Inflammatory macrophage treated with lipopolysaccharide for 1 hour (primary cell): ENCODE results near the gene COL8A1.
A peak's percentile ranks its signal among the peaks of the same experiment; 100 is the strongest.

Experiments used
- DNase-seq, 2 donors: peaks; one replicate each; pipeline ENCODE4 v3.0.0-alpha.2; 2020 to 2022

The COL8A1 gene

GRCh38 chr3:99640214-99640851 lies 1.9 kb downstream of the COL8A1 start:
- no peak for DNase-seq

- DNase-seq, result no peak
Measured at GRCh38 chr3:99641480-99641879, 3.1 kb downstream of the COL8A1 start.

DNA sequence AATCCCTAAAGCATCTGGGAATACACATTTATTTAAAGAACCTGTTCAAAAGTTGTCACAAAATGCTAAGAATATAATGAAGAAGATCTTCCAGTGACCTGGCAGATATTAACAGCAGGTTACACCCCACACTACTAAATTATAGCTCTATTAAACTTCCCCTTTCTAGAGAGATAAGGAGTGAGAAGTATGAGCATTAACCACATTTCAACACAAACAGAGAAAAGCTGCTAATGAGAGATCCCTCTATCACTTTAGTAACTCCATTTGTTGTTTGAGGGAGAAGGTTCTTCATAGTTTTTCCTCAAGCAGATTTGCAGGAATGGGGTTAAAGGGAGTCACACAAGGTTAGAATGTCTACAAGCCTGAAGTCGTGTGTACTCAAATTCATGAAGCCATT lies 3.6 kb downstream of the COL8A1 start:
- no peak for DNase-seq

GRCh38 chr3:99644017-99644416 lies 5.6 kb downstream of the COL8A1 start:
- DNase-seq, result no peak

- no peak for DNase-seq
Measured at GRCh38 chr3:99644746-99645145, 6.4 kb downstream of the COL8A1 start.

- DNase-seq, result peak in 1 of 2 donors; percentile 4
Measured at GRCh38 chr3:99645277-99646106, 7.1 kb downstream of the COL8A1 start.

- DNase-seq, result no peak
Measured at GRCh38 chr3:99646107-99646435, 7.7 kb downstream of the COL8A1 start.

DNA sequence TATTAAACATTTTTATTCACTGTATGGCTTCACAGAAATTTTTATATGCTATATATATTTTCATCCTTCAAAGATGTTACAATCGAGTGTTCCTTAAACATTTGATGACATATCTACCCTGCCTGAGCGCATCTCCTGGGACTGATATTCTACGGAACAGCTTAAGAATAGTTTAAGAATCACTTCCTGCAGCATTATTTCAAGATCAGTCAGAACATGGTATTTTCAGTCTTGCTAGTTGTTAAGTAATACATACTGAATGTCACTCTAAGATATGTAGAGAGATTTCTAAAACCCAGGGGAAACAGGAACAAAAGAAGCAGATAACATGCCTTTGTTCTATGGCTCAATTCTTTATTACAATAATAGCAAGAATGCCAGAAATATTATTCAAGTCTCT lies 8.7 kb downstream of the COL8A1 start:
- no peak for DNase-seq

DNA sequence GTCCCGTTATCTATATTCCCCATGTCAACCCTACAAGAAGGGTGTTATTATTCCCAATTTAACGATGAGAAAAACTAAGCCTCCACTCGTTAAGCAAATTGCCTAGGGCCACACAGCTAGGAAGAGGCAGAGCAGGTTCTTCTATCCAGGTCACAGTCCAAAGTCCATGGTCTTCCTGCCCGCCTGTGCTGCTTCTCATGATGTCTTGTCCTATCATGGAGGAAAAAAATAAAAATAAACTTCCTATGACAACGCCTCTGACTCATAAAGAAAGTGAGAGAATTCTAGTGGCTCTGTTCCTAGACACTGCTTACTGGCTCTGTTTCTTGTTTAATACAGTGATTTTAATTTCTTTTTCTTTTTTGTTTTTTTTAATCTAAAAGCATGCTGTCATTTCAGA lies 9.7 kb downstream of the COL8A1 start:
- DNase-seq, result no peak

DNA sequence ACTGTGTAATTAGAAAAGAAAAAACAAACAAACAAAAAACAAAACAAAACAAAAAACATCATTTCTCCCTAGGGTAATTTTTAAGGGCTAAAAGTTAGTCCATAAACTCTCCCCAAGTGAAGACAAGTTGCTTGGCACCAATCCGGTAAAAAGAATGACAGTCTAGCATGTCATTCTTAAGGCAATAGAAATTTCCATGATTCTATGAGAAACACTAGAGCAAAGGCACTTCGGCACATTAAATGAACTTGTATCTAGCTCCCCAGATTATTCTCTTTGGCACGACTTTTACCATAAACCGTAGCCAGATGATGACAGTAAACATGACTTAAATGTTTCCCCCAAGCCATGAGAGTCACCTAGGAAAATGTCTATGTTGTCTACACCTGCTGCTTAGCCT lies 10.1 kb downstream of the COL8A1 start:
- no peak for DNase-seq

- DNase-seq, result no peak
Measured at GRCh38 chr3:99651531-99651930, 13.1 kb downstream of the COL8A1 start.

DNA sequence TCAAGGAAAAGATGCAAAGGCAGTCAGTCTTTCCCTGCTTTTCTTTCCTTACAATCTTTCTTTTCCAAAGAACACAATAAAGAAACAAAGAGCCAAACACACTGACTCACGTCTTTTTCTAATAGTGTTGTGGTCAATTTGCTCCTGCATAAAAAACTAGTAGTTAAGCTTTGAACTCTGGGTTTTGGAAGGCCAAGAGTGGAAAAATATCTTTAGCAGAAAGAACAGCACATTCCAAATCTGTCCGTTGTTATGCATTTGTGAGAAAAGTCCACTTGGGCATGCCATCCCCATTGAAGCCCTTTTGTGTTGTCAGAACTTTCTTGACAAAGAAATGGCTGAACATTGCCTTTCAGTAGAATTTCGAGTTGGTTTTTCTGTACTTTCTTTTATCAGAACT lies 18.2 kb downstream of the COL8A1 start:
- DNase-seq, result no peak

- no peak for DNase-seq
Measured at GRCh38 chr3:99658274-99658673, 19.9 kb downstream of the COL8A1 start.

- no peak for DNase-seq
Measured at GRCh38 chr3:99659032-99659431, 20.6 kb downstream of the COL8A1 start.

DNA sequence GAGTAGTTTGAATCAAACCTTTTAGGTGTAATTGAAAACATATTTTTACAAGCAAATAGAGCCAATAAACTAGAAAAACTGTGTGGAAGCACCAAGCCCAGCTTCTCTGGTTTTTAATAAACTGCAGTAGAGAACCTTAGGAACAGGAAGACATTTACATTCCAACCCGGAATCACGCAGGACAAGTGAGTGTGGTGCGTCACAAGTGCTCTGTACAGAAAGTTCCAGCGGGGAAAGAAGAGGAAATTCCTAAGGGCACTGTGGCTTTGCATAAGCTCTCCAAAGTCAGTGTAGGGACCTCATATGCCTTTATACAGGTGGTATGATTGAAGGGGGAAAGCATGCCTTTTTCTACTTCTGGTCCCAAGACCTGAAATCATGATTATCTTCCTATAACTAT lies 21.6 kb downstream of the COL8A1 start:
- DNase-seq, result no peak

GRCh38 chr3:99662838-99663570 lies 24.6 kb downstream of the COL8A1 start:
- DNase-seq, result no peak

GRCh38 chr3:99663977-99664376 lies 25.6 kb downstream of the COL8A1 start:
- no peak for DNase-seq

DNA sequence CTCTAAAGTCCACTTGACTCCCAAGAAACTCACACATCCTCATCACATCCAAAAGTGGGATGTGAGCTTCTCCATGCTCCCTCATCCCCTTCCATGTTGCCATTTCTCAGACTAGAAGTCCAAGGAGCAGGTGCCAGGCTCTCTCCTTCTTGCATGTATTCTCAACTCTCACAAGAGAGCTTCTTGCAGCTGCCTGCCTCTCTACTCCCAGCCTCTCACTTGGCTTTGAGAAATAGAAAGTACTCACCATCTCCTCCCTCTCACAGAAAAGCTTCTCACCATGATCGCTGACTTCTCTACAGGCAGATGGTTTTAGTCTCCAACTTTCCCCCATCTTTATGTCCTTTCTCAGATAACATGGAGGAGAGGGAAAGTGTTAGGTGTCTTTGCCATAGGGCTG lies 26.6 kb downstream of the COL8A1 start:
- DNase-seq, result no peak

DNA sequence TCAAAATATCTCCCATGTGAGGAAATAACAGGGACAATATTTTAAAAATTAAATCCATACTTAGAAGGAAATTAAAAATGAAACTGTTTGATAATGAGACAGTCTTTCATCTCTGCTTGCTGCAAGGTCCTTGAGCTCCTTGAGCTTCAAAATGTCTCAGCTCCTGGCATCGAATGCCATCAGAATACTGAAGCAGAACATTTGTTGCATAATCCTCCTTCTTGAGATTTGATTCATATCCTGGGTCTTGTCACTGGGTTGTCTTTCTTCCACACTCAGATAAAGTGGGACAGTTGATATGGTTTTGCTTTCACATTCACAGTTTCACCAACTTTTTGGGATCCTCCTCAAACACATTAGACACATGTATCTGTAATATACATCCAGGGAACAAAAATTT lies 27.8 kb downstream of the COL8A1 start:
- DNase-seq, result no peak

DNA sequence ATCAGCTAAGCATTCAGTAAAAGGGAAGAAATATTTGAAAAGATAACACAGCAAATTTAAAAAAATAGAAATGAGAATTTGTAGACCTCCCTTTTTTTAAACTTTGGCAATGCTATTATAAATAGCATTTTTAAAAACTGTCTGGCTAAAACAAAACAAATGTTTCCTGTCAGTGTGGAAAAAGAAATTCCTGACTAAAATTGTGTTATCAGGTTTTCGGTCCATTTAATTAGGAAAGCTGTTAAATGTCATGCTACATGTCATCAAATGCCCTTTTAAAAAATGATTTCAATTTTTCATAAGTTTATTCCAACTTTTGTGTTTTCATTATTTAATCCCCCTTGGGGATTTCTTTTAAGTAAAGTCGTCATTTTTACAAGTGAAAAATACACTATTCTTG lies 29.6 kb downstream of the COL8A1 start:
- DNase-seq, result no peak

- DNase-seq, result no peak
Measured at GRCh38 chr3:99669879-99670555, 31.6 kb downstream of the COL8A1 start.

DNA sequence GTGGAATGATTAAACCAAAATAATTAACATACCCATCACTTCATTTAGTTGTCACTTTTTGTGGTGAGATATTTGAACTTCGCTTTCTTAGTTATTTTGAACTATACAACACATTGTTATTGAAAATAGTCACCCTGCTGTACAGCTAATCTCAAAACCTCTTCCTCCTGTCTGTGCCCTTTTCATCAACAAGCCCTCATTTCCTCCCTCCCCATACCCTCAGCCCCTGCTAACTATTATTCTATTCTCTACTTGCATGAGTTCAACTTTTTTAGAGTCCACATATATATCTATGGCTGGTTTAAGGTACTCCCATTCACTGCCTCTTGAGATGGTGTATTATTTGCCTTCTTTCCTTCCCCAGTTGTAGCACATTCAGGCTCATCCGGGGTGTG lies 32.2 kb downstream of the COL8A1 start:
- no peak for DNase-seq

GRCh38 chr3:99674086-99674789 lies 35.8 kb downstream of the COL8A1 start:
- no peak for DNase-seq
